Measurements from ENCODE around the gene SETD3. TPM values are rescaled to one million over a fixed set of nuclear protein-coding genes. Genes with fewer than 3 reads are reported as not detected.

SETD3 gene
- total and polyA plus RNA-seq, 2 experiments from 2014 or later: 43.3 to 54.6 TPM

- WGBS, 2 experiments (ENCODE audit: low coverage in 1 of 2, low lambda C conversion rate in 2 of 2, missing lambda C conversion rate in 2 of 2): 63 to 75% methylated on average over 17 to 18 of the region's 18 CpGs
- no peak overlapping the region for H2AFZ ChIP-seq
- H3K27ac ChIP-seq: no peak overlapping the region
- H3K9ac ChIP-seq: no peak overlapping the region
- no peak overlapping the region for H3K4me2 ChIP-seq (ENCODE audit: unreplicated experiment)
- H3K4me1 ChIP-seq (ENCODE audit: insufficient read depth): no peaks in the 10 kb centered on the region
- peaks cover 7% of the 10 kb centered on the region; the same call in 1 of the 2 replicates for H3K27me3 ChIP-seq (replicated peaks; ENCODE audit: insufficient read depth)
- no peaks in the 10 kb centered on the region for H3K79me2 ChIP-seq (ENCODE audit: insufficient read depth)
- DNase-seq: no peak
- no peak overlapping the region for H3K4me3 ChIP-seq
- no peaks in the 10 kb centered on the region for H3F3A ChIP-seq (ENCODE audit: insufficient read depth)
- TF ChIP-seq EZH2phosphoT487 (IDR thresholded peaks at IDR 0.05; ENCODE audit: insufficient read depth, low read depth) (no peak), EZH2 (IDR thresholded peaks at IDR 0.05; ENCODE audit: insufficient read depth, poor library complexity, severe bottlenecking) (no peak)
- H3K9me3 ChIP-seq (ENCODE audit: low read depth): no peaks in the 10 kb centered on the region
- in situ Hi-C loops (cut with MboI): no loop called here
- no peaks in the 10 kb centered on the region for H4K20me1 ChIP-seq (ENCODE audit: insufficient read depth)
- no peaks in the 10 kb centered on the region for H3K36me3 ChIP-seq (ENCODE audit: low read depth)
- H3K9me2 ChIP-seq (ENCODE audit: insufficient read depth): no peaks in the 10 kb centered on the region
Measured at GRCh38 chr14:99380991-99381687, 99.5 kb downstream of the SETD3 start.

DNA sequence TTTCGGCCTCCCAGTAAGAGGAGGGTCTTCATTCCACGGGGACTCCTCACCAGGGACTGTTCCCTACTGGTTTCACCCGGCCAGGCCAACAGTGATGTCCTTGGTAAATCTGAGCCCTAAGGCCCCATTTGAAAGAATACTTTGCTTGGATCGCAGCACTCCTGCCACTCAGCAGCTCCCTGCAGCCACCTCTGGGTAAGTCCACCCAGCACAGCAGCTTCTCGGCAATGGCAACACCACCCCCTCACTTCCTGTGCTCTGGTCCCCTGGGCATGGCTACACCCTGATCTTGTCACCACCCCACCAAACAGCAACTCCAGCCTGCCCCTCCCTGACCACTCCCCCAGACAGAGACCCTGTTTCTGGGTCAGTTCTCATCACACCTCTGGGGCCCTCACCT lies 100.3 kb downstream of the SETD3 start:
- in situ Hi-C loops (cut with MboI): no loop called here
- H3K79me2 ChIP-seq (ENCODE audit: insufficient read depth): no peaks in the 10 kb centered on the region
- no peaks in the 10 kb centered on the region for H3K9me3 ChIP-seq (ENCODE audit: low read depth)
- no peak overlapping the region for H3K27ac ChIP-seq
- no peaks in the 10 kb centered on the region for H3F3A ChIP-seq (ENCODE audit: insufficient read depth)
- no peaks in the 10 kb centered on the region for H3K9me2 ChIP-seq (ENCODE audit: insufficient read depth)
- H3K4me3 ChIP-seq: no peak overlapping the region
- 43 to 52% methylated on average over 5 of the region's 5 CpGs for WGBS, 2 experiments (ENCODE audit: low coverage in 1 of 2, low lambda C conversion rate in 2 of 2, missing lambda C conversion rate in 2 of 2)
- no peak overlapping the region for H2AFZ ChIP-seq
- no peaks in the 10 kb centered on the region for H4K20me1 ChIP-seq (ENCODE audit: insufficient read depth)
- no peaks in the 10 kb centered on the region for H3K4me1 ChIP-seq (ENCODE audit: insufficient read depth)
- H3K9ac ChIP-seq: no peak overlapping the region
- peaks cover 7% of the 10 kb centered on the region; the same call in 1 of the 2 replicates for H3K27me3 ChIP-seq (replicated peaks; ENCODE audit: insufficient read depth)
- no peaks in the 10 kb centered on the region for H3K36me3 ChIP-seq (ENCODE audit: low read depth)
- H3K4me2 ChIP-seq (ENCODE audit: unreplicated experiment): no peak overlapping the region
- TF ChIP-seq EZH2 (IDR thresholded peaks at IDR 0.05; ENCODE audit: insufficient read depth, poor library complexity, severe bottlenecking): no peak
- no peak for TF ChIP-seq EZH2phosphoT487 (IDR thresholded peaks at IDR 0.05; ENCODE audit: insufficient read depth, low read depth)
- DNase-seq: no peak

- TF ChIP-seq EZH2 (IDR thresholded peaks at IDR 0.05; ENCODE audit: insufficient read depth, poor library complexity, severe bottlenecking) (no peak), EZH2phosphoT487 (IDR thresholded peaks at IDR 0.05; ENCODE audit: insufficient read depth, low read depth) (no peak)
Measured at GRCh38 chr14:99378782-99379214, 101.9 kb downstream of the SETD3 start.

GRCh38 chr14:99377951-99378350 lies 102.7 kb downstream of the SETD3 start:
- no peaks in the 10 kb centered on the region for H3K9me2 ChIP-seq (ENCODE audit: insufficient read depth)
- in situ Hi-C loops (cut with MboI): no loop called here
- no peak overlapping the region for H3K4me2 ChIP-seq (ENCODE audit: unreplicated experiment)
- no peaks in the 10 kb centered on the region for H3K79me2 ChIP-seq (ENCODE audit: insufficient read depth)
- no peaks in the 10 kb centered on the region for H3K4me1 ChIP-seq (ENCODE audit: insufficient read depth)
- H3K27me3 ChIP-seq (replicated peaks; ENCODE audit: insufficient read depth): 0 out of 2 replicates have a peak, but pooled peaks cover 7% of the 10 kb centered on the region
- H4K20me1 ChIP-seq (ENCODE audit: insufficient read depth): no peaks in the 10 kb centered on the region
- no peak overlapping the region for H3K4me3 ChIP-seq
- no peak for DNase-seq
- TF ChIP-seq EZH2phosphoT487 (IDR thresholded peaks at IDR 0.05; ENCODE audit: insufficient read depth, low read depth): no peak
- TF ChIP-seq EZH2 (IDR thresholded peaks at IDR 0.05; ENCODE audit: insufficient read depth, poor library complexity, severe bottlenecking): no peak
- WGBS, 2 experiments (ENCODE audit: low coverage in 1 of 2, low lambda C conversion rate in 2 of 2, missing lambda C conversion rate in 2 of 2): 86 to 89% methylated on average over 8 to 9 of the region's 9 CpGs
- H3K9me3 ChIP-seq (ENCODE audit: low read depth): no peaks in the 10 kb centered on the region
- no peak overlapping the region for H2AFZ ChIP-seq
- no peak overlapping the region for H3K9ac ChIP-seq
- H3F3A ChIP-seq (ENCODE audit: insufficient read depth): no peaks in the 10 kb centered on the region
- no peak overlapping the region for H3K27ac ChIP-seq
- H3K36me3 ChIP-seq (ENCODE audit: low read depth): no peaks in the 10 kb centered on the region

More at GRCh38 chr14:99378782-99379214, 101.9 kb downstream of the SETD3 start:
- no peaks in the 10 kb centered on the region for H3K36me3 ChIP-seq (ENCODE audit: low read depth)
- H4K20me1 ChIP-seq (ENCODE audit: insufficient read depth): no peaks in the 10 kb centered on the region
- H3K4me2 ChIP-seq (ENCODE audit: unreplicated experiment): peak overlapping the region; percentile 3
- H3K27me3 ChIP-seq (replicated peaks; ENCODE audit: insufficient read depth): 0 out of 2 replicates have a peak, but pooled peaks cover 7% of the 10 kb centered on the region
- H3K9me2 ChIP-seq (ENCODE audit: insufficient read depth): no peaks in the 10 kb centered on the region
- WGBS, 2 experiments (ENCODE audit: low coverage in 1 of 2, low lambda C conversion rate in 2 of 2, missing lambda C conversion rate in 2 of 2): 6% methylated on average over 9 of the region's 9 CpGs
- H3K27ac ChIP-seq: no peak overlapping the region
- no peak overlapping the region for H3K9ac ChIP-seq
- H3K79me2 ChIP-seq (ENCODE audit: insufficient read depth): no peaks in the 10 kb centered on the region
- H2AFZ ChIP-seq: 0 out of 2 replicates have a peak overlapping the region, but pooled peaks have one; percentile 36
- in situ Hi-C loops (cut with MboI): no loop called here
- no peaks in the 10 kb centered on the region for H3K9me3 ChIP-seq (ENCODE audit: low read depth)
- H3K4me3 ChIP-seq: no peak overlapping the region
- H3F3A ChIP-seq (ENCODE audit: insufficient read depth): no peaks in the 10 kb centered on the region
- peak; percentile 63 for DNase-seq
- H3K4me1 ChIP-seq (ENCODE audit: insufficient read depth): no peaks in the 10 kb centered on the region

Measured in GM23248 (cell line).